Measurements from ENCODE around the gene USP25.

The USP25 gene, protein sequence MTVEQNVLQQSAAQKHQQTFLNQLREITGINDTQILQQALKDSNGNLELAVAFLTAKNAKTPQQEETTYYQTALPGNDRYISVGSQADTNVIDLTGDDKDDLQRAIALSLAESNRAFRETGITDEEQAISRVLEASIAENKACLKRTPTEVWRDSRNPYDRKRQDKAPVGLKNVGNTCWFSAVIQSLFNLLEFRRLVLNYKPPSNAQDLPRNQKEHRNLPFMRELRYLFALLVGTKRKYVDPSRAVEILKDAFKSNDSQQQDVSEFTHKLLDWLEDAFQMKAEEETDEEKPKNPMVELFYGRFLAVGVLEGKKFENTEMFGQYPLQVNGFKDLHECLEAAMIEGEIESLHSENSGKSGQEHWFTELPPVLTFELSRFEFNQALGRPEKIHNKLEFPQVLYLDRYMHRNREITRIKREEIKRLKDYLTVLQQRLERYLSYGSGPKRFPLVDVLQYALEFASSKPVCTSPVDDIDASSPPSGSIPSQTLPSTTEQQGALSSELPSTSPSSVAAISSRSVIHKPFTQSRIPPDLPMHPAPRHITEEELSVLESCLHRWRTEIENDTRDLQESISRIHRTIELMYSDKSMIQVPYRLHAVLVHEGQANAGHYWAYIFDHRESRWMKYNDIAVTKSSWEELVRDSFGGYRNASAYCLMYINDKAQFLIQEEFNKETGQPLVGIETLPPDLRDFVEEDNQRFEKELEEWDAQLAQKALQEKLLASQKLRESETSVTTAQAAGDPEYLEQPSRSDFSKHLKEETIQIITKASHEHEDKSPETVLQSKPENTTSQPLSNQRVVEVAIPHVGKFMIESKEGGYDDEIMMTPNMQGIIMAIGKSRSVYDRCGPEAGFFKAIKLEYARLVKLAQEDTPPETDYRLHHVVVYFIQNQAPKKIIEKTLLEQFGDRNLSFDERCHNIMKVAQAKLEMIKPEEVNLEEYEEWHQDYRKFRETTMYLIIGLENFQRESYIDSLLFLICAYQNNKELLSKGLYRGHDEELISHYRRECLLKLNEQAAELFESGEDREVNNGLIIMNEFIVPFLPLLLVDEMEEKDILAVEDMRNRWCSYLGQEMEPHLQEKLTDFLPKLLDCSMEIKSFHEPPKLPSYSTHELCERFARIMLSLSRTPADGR

DNA sequence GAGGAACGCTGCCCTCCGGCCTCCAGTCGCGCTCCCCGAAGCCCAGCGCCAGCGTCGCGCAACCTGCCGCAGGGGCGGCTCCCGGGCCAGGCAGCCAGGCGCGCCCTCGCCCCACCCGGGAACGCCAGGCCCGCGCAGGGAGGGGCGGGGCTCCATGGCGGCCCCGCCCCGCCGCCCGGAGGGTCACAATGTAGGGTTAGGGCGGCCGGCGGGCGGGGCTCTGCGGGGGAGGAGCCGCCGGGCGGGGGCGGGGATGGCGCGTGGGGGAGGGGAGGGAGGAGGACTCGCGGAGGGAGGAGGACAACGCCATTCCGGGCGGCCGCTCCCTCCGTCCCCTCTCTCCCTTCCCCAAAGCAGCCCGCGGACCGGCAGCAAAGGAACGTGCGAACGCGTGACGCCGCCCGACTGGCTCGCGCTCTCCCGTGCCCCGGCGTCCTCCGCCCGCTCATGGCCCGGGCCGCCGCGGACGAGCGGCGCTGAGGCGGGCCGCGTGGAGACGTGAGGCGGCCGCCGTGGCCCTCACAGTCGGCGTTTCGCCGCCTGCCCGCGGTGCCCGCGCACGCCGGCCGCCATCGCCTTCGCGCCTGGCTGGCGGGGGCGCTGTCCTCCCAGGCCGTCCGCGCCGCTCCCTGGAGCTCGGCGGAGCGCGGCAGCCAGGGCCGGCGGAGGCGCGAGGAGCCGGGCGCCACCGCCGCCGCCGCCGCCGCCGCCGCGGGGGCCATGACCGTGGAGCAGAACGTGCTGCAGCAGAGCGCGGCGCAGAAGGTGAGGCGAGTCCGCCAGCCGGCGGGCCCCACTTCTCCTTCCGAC lies at the start of gene USP25:
TSS of gene USP25 (plus strand) at position 309 of the 810 bp plus-strand sequence. CDS start at position 721, 412 bp downstream.
- peak; percentile 83 for DNase-seq

DNA sequence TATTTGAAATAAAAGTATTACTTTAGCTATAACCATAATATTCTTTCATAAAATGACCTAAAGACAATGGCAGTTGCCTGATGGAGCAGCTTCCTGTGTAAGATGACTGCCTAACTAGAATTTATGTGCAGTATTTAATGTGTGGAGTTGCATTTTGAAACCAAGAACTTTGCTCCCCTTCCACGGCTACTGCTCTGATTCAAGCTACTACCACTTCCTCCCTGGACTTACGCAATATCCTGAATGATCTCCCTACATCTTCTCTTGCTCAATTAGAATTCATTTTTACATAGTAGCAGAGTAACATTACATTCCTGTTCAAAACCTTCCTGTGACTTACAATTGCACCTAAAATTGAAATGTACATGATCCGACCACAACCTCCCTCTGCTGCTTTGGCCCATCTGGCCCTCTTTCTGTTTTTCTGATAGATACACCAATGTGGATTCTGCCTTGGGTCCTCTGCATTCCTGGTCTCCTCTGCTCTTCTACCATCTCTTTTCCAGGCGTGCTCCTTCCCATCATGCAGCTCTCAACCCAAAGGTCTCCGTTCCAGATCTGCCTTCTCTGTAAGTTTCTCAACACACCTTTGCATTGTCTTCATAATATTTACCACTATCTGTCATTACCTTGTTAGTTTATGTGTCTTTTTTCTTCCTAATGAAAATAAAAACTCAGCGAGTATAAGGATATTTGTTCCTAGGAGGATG lies 47.4 kb upstream of the USP25 start:
- DNase-seq, result peak; percentile 95

DNA sequence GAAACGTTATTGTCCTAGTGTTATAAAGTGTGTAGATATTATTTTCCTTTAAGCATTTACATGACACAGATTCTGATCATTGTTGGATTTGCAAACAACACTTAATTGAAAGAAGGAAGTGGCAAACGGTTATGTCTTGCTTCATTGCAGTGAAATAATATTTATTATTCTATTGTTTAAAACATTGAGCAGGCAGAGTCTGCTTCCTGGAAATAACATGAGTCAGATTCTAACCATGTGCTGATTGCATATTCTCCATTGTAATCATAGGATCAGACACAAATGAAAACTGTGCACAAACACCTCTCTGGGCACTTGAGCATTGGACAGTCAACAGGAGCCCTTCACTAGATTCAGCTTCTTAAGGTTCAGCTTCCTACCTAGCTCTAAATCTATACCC lies 46.8 kb upstream of the USP25 start:
- peak; percentile 73 for DNase-seq

DNA sequence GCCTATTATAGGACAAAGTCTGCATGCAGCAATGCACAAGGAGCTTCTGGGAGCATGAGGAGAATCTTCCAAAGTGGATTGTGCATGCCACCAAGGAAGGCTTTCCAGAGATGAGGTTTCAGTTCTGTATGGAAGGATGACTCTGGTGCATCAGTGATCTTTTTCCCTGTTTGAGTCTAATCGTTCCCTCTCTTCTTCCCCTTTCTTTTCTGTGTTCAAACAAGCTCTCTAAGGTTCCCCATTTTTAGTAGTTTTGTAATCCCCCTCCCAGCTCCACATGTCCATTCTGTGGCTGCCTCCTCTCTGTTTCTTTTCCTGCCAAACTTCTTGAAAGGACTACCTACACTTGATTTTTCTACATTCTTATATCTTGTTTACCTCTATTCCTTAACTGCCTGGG lies 43.3 kb upstream of the USP25 start:
- no peak for DNase-seq

DNA sequence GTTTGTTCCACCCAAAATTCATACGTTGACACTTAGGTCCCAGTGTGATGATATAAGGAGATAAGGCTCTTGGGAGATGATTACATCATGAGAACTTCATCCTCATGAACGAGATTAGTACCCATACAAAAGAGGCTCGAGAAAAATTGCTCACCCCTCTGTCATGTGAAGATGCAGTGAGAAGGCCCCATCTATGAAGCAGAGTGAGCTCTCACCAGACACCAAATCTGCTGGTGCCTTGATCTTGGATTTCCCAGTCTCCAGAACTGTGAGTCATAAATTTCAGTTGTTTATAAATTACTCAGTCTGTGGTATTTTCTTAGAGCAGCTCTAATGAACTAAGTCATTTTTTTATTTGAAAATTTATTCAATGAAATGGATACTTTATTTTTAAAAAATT lies 42.6 kb upstream of the USP25 start:
- DNase-seq, result peak; percentile 85

DNA sequence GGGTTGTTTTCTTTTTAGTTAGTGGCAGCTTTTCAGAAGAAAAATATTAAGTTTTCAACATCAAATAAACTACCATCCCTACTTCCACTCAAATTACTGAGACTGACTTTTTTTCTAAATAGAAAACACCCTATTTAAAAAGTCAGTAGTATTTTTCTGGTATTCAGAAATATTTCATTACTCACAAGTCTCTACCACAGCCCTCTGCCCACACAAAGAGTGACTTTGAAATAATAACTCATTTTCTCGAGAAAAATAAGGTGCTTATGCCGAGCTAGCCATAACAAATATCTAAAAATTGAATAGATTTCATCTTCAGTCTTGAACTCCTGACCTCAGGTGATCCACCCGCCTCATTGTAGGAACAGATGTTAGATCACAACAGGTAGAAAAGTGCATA lies 41.8 kb upstream of the USP25 start:
- DNase-seq, result no peak

DNA sequence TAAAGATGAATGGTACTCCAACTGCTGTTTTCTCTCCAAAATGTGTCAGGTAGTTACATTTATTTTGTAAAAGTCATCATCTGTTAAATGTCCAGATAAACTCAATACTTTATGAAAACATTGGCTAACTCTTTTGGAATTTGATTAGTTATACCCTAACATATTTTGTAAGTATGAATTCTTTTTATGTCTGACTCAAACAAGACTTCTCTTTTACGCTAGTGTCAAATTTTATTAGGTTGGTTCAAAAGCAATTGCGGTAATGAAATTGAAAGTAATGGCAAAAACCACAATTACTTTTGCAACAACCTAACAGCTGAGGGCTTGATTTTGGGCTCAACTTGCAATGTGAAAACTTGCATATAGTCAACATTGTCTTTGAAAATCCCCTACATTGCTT lies 41.0 kb upstream of the USP25 start:
- peak; percentile 88 for DNase-seq

DNA sequence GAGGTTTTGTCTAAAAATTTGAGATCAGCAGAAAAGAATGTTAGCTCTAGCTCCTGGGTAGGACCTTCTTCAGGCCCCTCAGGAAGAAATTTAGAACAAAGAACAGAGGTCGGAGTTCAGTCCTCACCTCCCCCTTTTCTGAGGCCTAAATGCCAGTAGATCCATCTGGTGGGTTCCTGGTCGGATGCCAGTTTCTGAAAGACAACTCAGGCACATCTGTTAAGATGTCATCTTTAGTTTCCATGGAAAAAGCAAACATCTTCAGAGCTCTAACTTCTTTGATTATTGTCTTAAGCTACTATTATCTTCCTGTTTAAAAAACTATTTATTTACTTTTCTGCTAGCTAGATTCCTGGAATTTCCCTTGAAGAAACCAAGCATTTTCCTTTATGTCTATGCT lies 37.1 kb upstream of the USP25 start:
- DNase-seq, result no peak

DNA sequence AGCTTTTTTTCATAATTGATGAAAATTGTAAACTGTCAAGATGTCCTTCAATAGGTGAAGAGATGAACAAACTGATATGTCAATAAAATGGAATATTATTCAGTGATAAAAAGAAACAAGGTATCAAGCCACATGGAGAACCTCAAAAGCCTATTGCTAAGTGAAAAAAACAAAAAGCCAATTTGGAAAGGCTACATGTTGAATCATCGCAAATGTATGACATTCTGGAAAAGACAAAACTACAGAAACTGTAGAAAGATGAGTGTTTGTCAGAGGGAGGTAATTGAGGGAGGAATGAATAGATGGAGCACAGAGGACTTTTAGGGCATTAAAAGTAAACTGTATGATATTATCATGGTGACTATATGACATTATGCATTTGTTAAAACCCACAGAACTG lies 34.5 kb upstream of the USP25 start:
- DNase-seq, result no peak

DNA sequence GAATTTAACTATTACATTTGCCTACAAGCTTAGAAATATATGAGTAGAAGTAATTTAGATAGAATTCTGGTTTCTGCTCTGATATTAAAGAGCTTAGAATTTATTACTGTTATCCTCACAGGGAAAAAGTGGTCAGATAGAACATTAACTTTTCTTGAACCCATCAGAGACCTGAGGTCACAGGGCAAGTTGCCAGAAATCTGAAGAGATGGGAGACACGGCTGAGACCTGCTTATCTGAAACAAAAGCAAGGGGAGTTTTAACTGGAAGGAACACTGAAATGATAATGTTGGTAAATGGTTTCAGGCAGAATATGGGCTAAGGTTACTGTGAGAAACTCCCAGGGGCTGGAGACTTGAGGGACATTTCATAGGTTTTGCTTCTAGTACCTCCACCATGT lies 28.0 kb upstream of the USP25 start:
- no peak for DNase-seq

DNA sequence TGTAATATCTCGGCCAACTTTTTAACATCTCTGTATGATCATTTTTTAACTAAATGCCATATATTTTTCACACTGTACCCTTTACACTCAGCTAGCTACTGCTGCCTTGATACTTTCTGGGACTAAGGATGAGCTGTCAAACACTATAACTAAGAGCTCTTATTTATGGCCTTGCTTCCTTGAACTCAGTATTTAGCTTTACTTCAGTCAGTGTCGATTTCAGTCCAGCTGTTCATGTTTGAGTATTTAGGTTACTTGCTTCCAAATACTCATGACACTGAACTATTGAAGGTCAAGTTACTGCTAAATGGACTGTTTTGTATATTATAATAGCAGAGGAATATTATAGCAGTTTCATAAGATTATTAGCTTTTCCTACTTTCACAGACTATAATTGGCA lies 25.9 kb upstream of the USP25 start:
- no peak for DNase-seq

DNA sequence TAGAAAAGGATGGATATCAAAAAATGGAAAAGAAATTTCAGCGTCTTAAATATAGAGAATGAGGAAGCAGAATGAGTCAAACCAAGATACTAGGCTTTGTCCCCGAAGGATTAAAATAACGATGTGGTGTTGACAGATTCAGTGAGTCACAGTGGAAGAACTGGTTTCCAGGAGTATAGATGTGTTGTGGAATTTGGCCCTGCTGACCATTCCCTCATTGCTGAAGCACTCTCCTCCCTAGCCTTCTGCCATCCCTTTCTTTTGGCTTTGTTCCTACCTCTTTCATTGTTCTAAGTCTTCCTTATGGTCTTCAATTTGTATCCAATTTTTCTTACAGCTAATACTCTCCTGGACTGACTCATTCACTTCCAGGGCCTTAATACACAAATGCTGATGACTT lies 23.1 kb upstream of the USP25 start:
- DNase-seq, result peak; percentile 95

DNA sequence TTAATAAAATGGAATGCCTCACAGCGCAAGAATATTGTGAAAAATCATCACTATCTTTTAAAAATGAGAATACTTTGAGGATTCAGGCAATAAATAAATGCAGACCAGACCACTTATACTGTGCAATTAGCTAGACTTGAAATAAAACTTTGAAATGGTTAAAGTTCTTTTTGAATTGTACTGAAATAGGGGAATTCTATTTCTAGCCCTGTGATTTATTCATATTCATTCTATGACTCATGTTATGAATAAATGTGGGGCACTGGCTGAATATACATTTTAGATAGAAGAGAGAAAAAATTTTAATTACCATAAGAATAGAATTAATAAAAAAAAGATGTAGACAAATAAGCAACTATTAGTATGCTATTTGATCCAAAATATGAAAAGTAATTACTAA lies 16.4 kb upstream of the USP25 start:
- peak; percentile 38 for DNase-seq

DNA sequence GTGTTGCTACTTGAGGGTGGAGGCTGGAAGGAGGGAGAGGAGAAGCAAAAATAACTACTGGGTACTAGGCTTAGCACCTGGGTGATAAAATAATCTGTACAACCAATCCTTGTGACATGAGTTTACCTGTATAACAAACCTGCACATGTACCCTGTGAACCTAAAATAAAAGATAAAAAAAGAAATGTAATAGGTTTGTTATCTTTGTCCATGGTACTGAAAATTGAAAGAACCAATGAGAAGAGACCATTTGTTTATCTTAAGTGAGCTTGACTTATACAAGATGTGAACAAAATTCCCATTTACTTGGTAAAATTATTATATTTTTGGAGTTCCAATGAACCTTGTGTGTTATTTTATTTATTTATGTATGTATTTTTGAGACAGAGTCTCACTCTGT lies 11.1 kb upstream of the USP25 start:
- DNase-seq, result no peak

DNA sequence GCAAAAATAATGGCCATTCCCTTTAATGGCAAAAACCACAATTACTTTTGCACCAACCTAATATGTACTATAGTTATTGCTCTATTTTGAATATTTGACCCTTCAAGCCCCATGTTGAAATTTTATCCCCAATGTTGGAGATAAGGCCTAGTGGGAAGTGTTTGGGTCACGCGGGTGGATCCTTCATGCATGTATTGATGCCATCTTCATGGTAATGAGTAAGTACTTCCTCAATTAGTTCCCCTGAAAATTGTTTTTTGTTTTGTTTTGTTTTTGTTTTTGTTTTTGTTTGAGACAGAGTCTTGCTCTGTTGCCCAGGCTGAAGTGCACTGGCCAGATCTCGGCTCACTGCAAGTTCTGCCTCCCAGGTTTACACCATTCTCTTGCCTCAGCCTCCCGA lies 9.8 kb upstream of the USP25 start:
- DNase-seq, result no peak

DNA sequence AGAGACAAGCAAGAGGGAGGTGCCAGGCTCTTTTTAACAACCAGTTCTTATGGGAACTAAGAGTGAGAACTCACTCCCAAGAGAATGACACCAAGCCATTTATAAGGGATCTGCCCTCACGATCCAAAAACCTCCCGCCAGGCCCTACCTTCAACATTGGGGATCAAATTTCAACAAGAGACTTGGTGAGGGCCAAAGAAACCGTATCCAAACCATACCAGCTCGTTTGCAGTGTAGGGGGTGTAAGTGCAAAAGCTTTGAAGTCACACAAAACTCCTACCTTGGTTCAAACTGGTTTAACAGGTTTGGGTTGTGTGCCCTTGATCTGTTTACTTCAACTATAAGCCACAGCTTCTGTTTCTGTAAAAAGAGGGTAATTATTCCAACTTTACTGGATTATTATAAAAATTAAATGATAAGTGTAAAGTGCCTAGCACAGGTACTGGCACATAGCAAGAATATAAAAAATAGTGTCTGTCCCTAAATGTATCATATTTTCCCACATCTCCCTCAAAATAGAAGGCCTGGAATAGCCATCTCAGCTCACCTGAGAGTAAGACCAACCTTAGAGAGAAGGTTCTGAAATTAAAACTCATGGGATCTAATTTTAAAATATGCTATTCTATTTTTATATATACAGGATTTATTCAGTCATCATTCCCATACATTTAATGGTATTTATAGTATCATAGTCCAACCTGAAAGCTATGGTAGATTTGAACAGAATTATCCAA lies 7.0 kb upstream of the USP25 start:
- DNase-seq, result no peak

DNA sequence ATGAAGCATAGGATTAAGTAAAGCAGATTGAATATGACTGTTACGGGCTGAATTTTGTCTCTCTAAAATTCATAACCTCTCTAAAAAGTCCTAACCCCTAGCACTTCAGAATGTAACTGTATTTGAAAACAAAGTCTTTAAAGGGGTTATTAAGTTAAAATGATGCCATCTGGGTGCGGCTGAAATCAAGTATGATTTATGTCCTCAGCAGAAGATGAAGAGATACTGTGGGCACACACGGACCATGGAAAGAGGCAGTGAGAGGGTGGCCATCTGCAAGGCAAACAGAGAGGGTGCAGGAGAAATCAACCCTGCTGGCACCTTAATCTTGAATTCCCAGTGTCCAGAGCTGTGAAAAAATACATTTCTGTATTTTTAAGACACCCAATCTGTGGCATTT lies 3.8 kb upstream of the USP25 start:
- DNase-seq, result no peak

DNA sequence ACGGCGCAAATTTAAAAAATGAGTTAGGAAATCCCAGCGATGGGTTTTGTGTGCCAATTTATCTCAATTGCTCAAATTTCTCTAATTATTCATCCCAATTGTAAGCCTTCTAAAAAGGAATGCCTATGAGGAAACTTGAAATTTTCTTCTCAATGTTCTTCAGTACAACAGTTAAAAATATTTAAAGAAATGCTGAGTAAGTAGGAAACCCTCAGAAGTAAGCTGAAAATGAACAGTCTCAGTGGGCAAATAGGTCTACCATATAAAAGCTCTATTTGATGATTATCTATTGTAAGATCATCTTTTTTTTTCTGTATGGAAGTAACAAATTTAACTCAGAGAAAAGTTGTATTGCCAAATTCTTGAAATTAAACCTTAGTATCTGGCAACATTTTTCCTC lies 1.7 kb upstream of the USP25 start:
- DNase-seq, result no peak

DNA sequence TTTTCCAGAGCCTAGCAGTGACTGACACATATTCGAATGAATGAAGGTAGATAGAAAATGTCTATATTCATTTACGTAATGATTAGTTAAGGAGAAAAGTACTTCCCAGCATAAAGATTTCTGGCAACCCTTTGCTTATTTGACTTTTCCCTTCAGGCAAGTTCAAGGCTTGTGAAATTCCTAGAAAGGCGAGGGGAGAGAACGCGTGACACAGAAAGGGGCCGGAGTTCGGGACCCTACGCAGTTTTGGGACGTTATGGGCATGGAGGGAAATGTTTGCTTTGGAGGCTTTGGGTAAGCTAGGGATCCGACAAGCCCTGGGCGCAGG lies 472 bp upstream of the USP25 start:
- no peak for DNase-seq

DNA sequence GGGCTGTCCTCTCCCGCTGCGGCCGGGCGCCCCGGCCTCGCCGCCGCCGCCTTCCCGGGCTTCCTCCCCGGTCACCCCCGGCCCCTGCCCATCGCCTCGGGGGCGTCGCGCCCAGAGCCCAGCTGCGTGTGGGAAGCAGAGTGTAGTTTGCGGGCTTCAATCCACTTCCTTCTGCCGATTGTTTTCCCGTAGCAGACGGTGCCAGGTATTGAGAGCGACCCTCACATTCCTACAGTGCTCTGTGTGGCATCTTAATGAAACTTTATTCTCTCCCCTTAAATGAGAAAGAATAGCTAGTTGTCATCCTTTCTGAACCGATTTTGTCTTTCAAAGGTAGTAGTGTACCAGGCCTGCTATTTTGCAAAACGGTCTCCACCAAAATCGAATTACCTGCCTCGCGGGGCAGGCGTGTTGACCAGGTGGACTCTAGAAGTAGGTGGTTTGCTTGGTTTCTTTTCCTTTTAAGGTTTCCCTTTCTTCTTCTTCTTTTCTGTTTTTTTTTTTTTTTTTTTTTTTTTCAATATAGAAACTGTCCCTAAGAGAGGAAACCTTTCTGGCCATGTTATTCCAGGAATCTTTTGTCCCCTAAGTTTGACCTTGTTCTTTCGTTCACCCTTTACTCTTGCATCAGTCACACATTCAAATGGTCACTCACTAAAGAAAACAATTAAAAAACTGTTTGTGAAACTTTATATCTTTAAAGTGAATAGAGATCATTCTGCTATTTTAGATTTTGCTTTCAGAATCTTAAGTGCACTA lies 881 bp downstream of the USP25 start:
- no peak for DNase-seq

DNA sequence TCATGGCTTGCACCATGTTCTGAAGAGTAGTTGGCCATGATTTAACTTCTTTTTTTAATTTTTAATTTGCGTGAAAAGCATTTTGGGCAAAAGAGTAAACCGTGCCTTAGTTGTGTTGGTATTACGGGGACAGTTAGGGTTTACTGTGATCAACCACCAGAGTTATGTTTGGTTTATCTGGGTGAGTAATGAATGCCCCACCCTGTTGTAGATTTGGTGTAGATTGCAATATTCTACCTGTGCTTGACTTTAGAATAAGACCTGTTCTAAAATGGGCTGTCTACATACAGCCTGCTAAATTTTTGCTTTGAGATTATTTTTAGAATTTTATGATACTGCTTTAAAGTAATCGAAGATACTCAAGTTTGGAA lies 1.4 kb downstream of the USP25 start:
- DNase-seq, result no peak

Measured in HCEC 1CT (cell line).